Measurements from ENCODE around the gene PDGFB. TPM values are rescaled to one million over a fixed set of nuclear protein-coding genes. Genes with fewer than 3 reads are reported as not detected.

Gene PDGFB
- total RNA-seq, 4 donors from 2014 or later: 11.6 to 33.1 (median 14.6) TPM

DNA sequence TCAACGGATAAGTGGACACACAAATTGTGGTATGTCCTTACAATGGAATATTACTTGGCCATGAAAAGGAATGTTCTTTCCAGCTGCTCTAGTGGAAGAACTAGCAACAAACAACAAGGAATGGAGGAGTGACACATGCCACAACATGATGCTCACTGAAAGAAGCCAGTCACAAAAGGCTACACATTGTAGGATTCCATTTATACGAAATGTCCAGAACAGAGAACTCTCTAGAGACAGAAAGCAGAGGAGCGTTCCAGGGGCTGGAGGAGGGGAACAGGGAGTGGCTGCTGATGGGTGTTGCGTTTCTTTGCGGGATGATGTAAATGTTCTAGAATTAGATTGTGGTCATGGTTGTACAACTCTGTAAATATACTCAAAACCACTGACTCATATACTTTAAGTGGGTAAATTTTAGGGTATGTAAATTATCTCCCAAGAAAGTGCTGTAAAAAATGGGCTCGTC is 32.4 kb upstream of the PDGFB start:
- TF ChIP-seq, protein P1, sequence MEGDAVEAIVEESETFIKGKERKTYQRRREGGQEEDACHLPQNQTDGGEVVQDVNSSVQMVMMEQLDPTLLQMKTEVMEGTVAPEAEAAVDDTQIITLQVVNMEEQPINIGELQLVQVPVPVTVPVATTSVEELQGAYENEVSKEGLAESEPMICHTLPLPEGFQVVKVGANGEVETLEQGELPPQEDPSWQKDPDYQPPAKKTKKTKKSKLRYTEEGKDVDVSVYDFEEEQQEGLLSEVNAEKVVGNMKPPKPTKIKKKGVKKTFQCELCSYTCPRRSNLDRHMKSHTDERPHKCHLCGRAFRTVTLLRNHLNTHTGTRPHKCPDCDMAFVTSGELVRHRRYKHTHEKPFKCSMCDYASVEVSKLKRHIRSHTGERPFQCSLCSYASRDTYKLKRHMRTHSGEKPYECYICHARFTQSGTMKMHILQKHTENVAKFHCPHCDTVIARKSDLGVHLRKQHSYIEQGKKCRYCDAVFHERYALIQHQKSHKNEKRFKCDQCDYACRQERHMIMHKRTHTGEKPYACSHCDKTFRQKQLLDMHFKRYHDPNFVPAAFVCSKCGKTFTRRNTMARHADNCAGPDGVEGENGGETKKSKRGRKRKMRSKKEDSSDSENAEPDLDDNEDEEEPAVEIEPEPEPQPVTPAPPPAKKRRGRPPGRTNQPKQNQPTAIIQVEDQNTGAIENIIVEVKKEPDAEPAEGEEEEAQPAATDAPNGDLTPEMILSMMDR (IDR thresholded peaks at IDR 0.05): no peak
- ATAC-seq (ENCODE audit: low FRiP score) (no peak), DNase-seq (ENCODE audit: low spot score) (no peak)

DNA sequence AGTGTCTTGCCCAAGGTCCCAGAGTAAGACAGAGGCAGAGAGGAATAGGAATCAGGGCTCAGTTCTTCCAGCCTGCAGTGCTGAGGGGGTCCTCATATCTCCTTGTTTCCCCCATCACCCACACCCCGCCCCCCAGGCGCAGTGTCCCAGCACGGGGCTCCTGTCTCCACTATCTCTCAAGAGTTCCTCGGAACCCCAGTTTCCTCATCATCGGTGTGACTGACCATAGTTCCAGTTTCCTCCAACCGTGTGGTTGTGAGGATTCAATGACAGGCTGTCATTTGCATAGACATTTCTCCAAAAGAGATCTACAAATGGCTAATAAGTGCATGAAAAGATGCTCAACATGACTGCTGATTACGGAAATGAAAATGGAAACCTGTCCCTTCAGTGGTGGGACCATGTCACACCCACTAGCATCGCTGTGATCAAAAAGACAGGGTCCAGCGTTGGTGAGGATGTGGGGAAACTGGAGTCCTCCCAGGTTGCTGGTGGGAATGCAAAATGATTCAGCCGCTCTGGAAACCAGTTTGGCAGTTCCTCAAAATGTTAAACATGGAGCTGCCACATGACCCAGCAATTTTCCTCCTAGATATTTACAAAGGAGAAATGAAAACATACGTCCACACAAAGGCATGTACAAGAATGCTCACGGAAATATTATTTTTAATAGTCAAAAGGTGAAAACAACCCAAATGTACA is 31.8 kb upstream of the PDGFB start:
- TF ChIP-seq, protein P1 (IDR thresholded peaks at IDR 0.05): no peak
- DNase-seq (ENCODE audit: low spot score) (no peak), ATAC-seq (ENCODE audit: low FRiP score) (no peak)

DNA sequence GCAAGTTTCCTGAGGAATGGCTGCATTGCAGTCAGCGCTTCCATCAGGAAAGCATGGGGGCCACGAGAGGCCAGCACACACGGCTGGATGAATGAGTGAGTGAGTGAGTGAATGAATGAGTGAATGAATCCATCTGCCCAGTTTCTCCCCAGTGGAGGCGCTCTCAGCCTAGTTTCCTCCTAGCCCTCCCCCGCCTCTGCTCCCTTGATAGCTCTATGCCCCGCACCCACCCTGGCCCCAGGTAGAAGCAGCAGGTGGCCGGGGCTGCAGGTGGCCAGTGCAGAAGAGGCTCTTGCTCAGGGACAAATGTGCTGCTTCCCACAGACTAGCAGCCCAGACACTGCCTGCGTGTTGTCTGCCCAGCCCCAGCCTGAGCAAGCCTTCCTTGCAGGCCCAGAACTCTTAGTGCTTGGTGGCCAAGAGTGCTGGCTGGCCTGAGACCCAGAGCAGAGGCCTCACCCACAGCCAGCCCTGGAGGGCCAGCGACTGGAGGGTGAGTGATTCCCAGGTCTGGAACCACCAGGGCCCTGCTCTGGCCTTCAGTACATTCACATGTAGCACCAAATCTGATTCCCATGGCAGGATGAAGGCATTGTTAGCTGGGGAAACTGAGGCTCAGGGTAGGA is 31.1 kb upstream of the PDGFB start:
- TF ChIP-seq, protein P1 (IDR thresholded peaks at IDR 0.05): no peak
- no peak for ATAC-seq (ENCODE audit: low FRiP score)
- DNase-seq (ENCODE audit: low spot score): no peak

DNA sequence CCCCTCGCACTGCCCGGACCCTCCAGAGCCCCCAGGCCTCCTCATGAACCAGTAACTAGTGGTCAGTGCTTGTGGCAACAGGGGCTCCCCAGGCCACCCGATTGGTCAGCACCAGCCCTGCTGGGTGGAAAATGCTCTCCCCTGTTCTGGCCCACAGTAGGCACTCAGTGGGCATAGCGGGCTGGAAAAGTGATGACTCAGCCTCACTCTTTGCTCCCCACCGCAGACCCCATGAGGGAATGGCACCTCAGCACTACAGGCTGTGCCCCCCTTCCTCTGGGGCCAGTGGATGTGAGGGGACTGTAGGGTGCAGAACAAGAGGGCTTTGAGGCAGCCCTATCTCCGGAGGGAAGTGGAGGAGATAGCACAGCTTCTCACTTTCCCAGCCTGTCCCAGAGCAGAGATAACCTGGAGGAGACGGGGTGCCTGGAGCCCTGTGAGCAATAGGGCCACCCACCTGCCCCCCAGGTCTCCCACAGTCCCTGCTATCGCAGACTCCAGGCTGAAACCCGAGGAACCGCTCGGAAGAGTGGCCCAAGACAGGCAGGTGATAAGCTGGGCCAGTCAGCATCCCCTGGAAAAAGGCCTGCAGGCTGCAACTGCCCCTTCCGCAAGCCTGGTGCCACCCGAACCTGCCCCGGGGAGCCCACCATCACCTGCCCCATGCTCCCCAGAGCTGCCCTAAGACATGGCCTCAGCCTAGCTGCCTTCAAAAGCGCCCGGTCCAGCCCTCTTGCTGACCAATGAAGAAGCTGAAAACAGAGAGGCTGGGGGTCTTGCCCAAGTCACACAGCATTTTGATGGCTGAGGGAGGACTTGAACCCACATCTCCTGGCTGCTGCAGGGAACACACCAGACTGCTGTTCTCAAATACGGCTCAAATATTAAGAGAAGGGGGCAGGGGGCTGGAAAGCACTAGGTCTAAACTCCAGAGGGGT is 29.4 kb upstream of the PDGFB start:
- DNase-seq (ENCODE audit: low spot score) (no peak), ATAC-seq (ENCODE audit: low FRiP score) (no peak)
- TF ChIP-seq, protein P1 (IDR thresholded peaks at IDR 0.05): no peak

DNA sequence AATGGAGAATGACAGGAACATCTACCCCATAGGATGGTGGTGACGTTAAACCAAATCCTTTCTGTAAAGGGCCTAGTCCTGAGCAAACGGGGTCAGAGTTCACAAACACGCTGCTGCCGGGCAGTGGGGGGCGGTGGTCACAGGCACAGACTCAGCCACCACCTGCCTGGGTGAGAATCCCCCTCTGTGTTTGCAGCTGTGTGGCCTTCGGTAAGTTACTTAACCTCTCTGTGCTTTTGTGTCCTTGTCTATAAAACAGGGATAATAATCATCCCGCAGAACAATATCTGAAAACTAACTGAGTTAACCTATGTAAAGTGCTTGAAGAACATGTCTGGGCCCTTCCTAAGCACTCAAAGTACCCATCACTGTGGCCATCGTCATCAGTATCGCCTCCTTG is 26.0 kb upstream of the PDGFB start:
- TF ChIP-seq, protein P1 (IDR thresholded peaks at IDR 0.05): no peak
- DNase-seq (ENCODE audit: low spot score): no peak
- ATAC-seq (ENCODE audit: low FRiP score): no peak

DNA sequence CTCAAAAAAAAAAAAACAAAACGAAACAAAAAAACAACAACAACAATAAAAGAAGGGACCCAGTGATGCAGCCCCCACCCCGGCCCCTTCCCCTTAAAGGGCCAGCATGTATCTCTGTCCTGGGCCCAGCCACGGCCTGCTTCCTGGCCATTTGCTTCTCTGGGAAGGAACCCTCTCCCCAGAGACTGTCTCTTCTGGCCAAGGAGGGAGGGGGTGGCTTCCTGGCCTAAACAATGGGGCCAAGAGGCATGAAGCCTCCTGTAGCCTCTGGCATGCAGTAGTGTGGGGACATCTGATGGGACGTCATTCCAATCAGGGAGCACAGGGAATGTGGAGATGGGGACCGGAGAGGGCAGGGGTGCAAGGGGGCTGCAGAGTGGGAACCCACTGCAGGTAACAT is 25.5 kb upstream of the PDGFB start:
- TF ChIP-seq, protein P1 (IDR thresholded peaks at IDR 0.05): no peak
- DNase-seq (ENCODE audit: low spot score): no peak
- no peak for ATAC-seq (ENCODE audit: low FRiP score)
